ENCODE data around the gene MAP3K9. TPM values are rescaled to one million over a fixed set of nuclear protein-coding genes. Genes with fewer than 3 reads are reported as not detected.

MAP3K9 gene
- total RNA-seq = under 0.01 and 0.09 TPM in 2 replicates

DNA sequence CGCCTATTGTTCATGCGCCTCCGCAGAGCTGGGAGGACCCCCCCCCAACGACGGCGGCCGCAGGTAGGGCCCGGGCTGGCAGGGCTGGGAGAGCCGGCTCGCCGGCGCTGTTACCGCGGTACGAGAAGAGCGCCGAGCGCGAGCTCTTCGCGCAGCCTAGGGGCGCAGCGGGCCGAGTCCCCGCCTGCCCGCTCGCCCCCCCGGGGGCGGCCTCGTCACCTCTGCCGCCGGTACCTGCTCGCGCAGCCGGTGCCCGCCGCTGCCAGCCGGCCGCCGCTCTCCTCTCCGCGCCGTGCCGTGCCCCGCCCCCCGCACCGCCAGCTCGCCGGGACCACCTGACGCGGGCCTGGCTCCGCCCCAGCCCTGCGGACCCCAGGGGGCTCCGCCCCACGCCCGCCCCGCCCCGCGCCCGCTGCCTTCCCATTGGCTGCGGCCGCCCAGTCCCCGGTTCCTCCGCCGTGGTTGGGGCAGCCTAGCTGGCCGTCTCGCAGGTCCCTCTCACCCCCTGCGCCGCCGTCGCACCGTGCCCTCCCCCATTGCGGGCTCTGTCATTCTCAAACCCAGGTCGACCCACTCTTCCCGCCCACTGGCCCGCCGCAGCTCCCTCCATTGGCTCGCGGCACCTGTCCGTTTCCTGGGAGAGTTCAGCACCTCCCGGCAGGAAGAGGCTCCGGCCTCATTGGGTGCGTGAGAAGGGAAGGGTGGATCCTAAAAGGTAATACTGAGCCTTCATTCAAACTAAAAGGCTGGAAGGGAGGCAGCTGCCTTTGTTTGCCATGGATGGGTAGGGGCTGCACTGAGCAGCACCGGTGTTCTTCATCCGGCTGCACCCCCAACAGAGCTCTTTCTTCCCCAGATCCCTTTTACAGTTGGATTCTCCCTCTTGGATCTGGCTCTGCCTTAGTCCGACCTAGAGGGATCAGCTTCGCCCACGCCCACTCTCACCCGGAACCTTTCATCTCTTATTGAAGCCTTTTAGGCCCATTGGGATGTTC lies at the start of gene MAP3K9:
MAP3K9 (minus strand) TSS at position 289 of the 995 bp plus-strand sequence. CDS start 342 bp downstream, outside the sequence.

Other genes with a start within 250 kb of the MAP3K9 start
- gene MED6, start 208.9 kb downstream of the MAP3K9 start, total RNA-seq = 15.2 and 23.0 TPM in 2 replicates
- under 0.01 TPM in 2 replicates for gene TTC9, start 167.6 kb downstream of the MAP3K9 start, total RNA-seq
- gene PCNX1, start 97.9 kb upstream of the MAP3K9 start, total RNA-seq = 35.0 and 48.5 TPM in 2 replicates

Measured in bronchial smooth muscle cell (primary cell).